Endothelial cell of umbilical vein (primary cell): Measurements from ENCODE around the gene STAT2. TPM values are rescaled to one million over a fixed set of nuclear protein-coding genes. Genes with fewer than 3 reads are reported as not detected.

ENCODE experiments used
- BruUV-seq: library from RNA; stranded (reverse); fragments of 400-500 nt; replicated peaks from 2 replicates; lab custom pipeline; 2021; lab: Mats Ljungman, UMichigan
- CTCF ChIA-PET: fragments of 300-600, 350-600 bp; sonication (Branson Sonifier 250); formaldehyde crosslinking; loops from one replicate; lab custom pipeline; 2021; ENCODE audit warnings: antibody characterized with exemption, inconsistent platforms; lab: Charles Lee
- POLR2A ChIA-PET: fragments of 300-600, 350-600 bp; sonication (Branson Sonifier 250); formaldehyde crosslinking; loops from one replicate; lab custom pipeline; 2021; ENCODE audit warnings: antibody characterized with exemption, inconsistent platforms; lab: Charles Lee
- DNase-seq: peaks from one replicate; pipeline ENCODE4 v3.0.0-alpha.2; 2011; ENCODE audit warnings: low read depth, low spot score
- FAIRE-seq: peaks from 2 replicates; lab custom pipeline; 2011; peaks lifted over from hg19 to GRCh38; lab: Jason Lieb, UNC
- H2AFZ ChIP-seq: 2 replicates; pipeline ENCODE4 v1.6.0; 2012; ENCODE audit warnings: low read depth, low read length, control low read depth, inconsistent platforms
- H3K27ac ChIP-seq: 2 replicates; pipeline ENCODE4 v1.5.1; 2011; ENCODE audit warnings: low read depth, mild to moderate bottlenecking, control low read depth, low read length, moderate library complexity; ENCODE audit not compliant: insufficient read depth
- H3K27me3 ChIP-seq, 2 experiments: 2 replicates each; pipeline versions ENCODE4 v1.6.0 to v1.6.1; 2011; ENCODE audit warnings: low read length in 2 of 2, mixed read lengths in 1 of 2; ENCODE audit not compliant: control insufficient read depth in 2 of 2, insufficient read depth in 2 of 2
- H3K36me3 ChIP-seq, 2 experiments: 2 replicates in 1 of 2; 3 replicates in 1 of 2; pipeline ENCODE4 v1.5.1; 2011; ENCODE audit warnings: low read length in 2 of 2, mild to moderate bottlenecking in 1 of 2, moderate library complexity in 1 of 2; ENCODE audit not compliant: control insufficient read depth in 2 of 2, insufficient read depth in 2 of 2; ENCODE audit errors: extremely low read depth in 1 of 2
- H3K4me1 ChIP-seq: 3 replicates; pipeline ENCODE4 v1.5.1; 2011; ENCODE audit warnings: mild to moderate bottlenecking, low read length; ENCODE audit not compliant: control insufficient read depth, insufficient read depth; ENCODE audit errors: extremely low read depth
- H3K4me2 ChIP-seq: 2 replicates; pipeline ENCODE4 v1.6.1; 2011; ENCODE audit warnings: low read length, control low read depth, mixed read lengths; ENCODE audit not compliant: insufficient read depth
- H3K4me3 ChIP-seq, 3 experiments: fragments of 200-600 bp in 1 of 3; sonication (generic), shearing (Covaris generic) in 1 of 3; replicated peaks in 1 of 3; 2 replicates each; pipeline ENCODE4 v1.5.1; 2011 to 2016; ENCODE audit warnings: control low read depth in 3 of 3, low read length in 3 of 3, mild to moderate bottlenecking in 2 of 3, inconsistent platforms in 1 of 3, low read depth in 1 of 3, moderate library complexity in 1 of 3; ENCODE audit not compliant: insufficient read depth in 1 of 3
- H3K79me2 ChIP-seq: 2 replicates; pipeline ENCODE4 v1.6.0; 2012; ENCODE audit warnings: low read length, inconsistent platforms; ENCODE audit not compliant: control insufficient read depth, insufficient read depth
- H3K9ac ChIP-seq: replicated peaks from 2 replicates; pipeline ENCODE3; 2011; ENCODE audit warnings: low read length, control low read depth; ENCODE audit not compliant: insufficient read depth; ENCODE audit errors: extremely low read depth
- H3K9me1 ChIP-seq: replicated peaks from 3 replicates; pipeline ENCODE4 v1.6.0; 2011; ENCODE audit warnings: mild to moderate bottlenecking, low read length; ENCODE audit not compliant: control insufficient read depth, insufficient read depth; ENCODE audit errors: extremely low read depth
- H3K9me3 ChIP-seq: replicated peaks from 2 replicates; pipeline ENCODE4 v1.5.1; 2012; ENCODE audit warnings: low read length, inconsistent platforms; ENCODE audit not compliant: control insufficient read depth, insufficient read depth
- H4K20me1 ChIP-seq: replicated peaks from 2 replicates; pipeline ENCODE3; 2011; ENCODE audit warnings: mild to moderate bottlenecking, low read length; ENCODE audit not compliant: control insufficient read depth, insufficient read depth; ENCODE audit errors: extremely low read depth
- CTCF ChIP-seq, 2 donors: IDR thresholded peaks; 1 replicate in 1 of 2; 2 replicates in 1 of 2; pipeline ENCODE4 v1.5.1; 2011; ENCODE audit warnings: low read length in 2 of 2, mild to moderate bottlenecking in 2 of 2, moderate library complexity in 2 of 2, control low read depth in 1 of 2, inconsistent platforms in 1 of 2, low read depth in 1 of 2; ENCODE audit not compliant: insufficient read depth in 1 of 2; ENCODE audit errors: extremely low read depth in 1 of 2
- EZH2 ChIP-seq: IDR thresholded peaks from 2 replicates; pipeline ENCODE4 v1.6.1; 2012; ENCODE audit warnings: borderline replicate concordance, low read depth, mild to moderate bottlenecking, moderate library complexity, low read length, inconsistent platforms; ENCODE audit not compliant: severe bottlenecking
- FOS ChIP-seq: IDR thresholded peaks from 2 replicates; pipeline ENCODE4 v1.6.1; 2011; ENCODE audit warnings: mild to moderate bottlenecking, low read length, moderate library complexity, borderline replicate concordance; ENCODE audit not compliant: insufficient read depth
- GATA2 ChIP-seq: IDR thresholded peaks from 2 replicates; pipeline ENCODE4 v1.7.0; 2011; ENCODE audit warnings: low read depth, mild to moderate bottlenecking, moderate library complexity, mixed read lengths, low read length; ENCODE audit not compliant: insufficient read length, insufficient read depth
- JUN ChIP-seq: IDR thresholded peaks from 2 replicates; pipeline ENCODE4 v1.6.1; 2011; ENCODE audit warnings: borderline replicate concordance, low read depth; ENCODE audit not compliant: insufficient read length, insufficient read depth
- MAX ChIP-seq: IDR thresholded peaks from 2 replicates; pipeline ENCODE4 v1.6.1; 2011; ENCODE audit not compliant: insufficient read depth, insufficient read length
- MYC ChIP-seq: IDR thresholded peaks from one replicate; pipeline ENCODE4 v1.6.1; 2011; ENCODE audit warnings: mild to moderate bottlenecking, low read depth, low read length
- POLR2A ChIP-seq: IDR thresholded peaks from 2 replicates; pipeline ENCODE4 v1.6.1; 2012; ENCODE audit warnings: low read depth, mild to moderate bottlenecking, control low read depth, low read length
- POLR2AphosphoS5 ChIP-seq: IDR thresholded peaks from 2 replicates; pipeline ENCODE4 v1.6.1; 2012; ENCODE audit warnings: low read depth, mild to moderate bottlenecking, control low read depth, low read length, moderate library complexity; ENCODE audit not compliant: insufficient read depth
- dilution Hi-C: fragments of 300-500 bp; cut with MboI; formaldehyde crosslinking; loops from one replicate; pipeline ENCODE4 v1.15.0; 2019; ENCODE audit warnings: low sequenced_read_pairs; ENCODE audit not compliant: extremely low pct_ligation_motif_present
- intact Hi-C: fragments of 100-400 bp; cut with micrococcal nuclease; formaldehyde crosslinking; loops from one replicate; pipeline ENCODE4 v1.10.0; 2022
- polyA plus RNA-seq, 4 experiments: library from polyadenylated mRNA; depleted of rRNA in 3 of 4; stranded (reverse) in 3 of 4; unstranded in 1 of 4; fragments of >200 nt; gene quantifications; 2 replicates each; pipeline versions ENCODE4 v1.2.1 to v1.2.3, GENCODE V29; 2011 to 2012; ENCODE audit warnings: missing spikeins in 1 of 4
- small RNA-seq: library from RNA; depleted of rRNA; stranded (forward); fragments of <200 nt; gene quantifications from one replicate; pipeline ENCODE3, GENCODE V24; 2012; ENCODE audit warnings: low replicate concordance, low read depth; ENCODE audit not compliant: insufficient read depth, insufficient read length
- total RNA-seq: library from RNA; stranded (reverse); gene quantifications from 2 replicates; pipeline ENCODE4 v1.2.3, GENCODE V29; 2021

Gene STAT2
- total and polyA plus RNA-seq, 2 donors (not counting 3 experiments of a cell fraction or from before 2014, with no cell fraction given) = 62.8 to 66.5 TPM

GRCh38 chr12:56293795-56294194 lies 66.1 kb downstream of the STAT2 start:
- intact Hi-C loops (no loop called here), dilution Hi-C loops (no loop called here)
- POLR2A ChIA-PET = no interaction called here
- Histone ChIP-seq H4K20me1 (peaks cover 6% of the 10 kb centered on the region), H3K27ac (no peak overlapping the region), H3K36me3 (peaks cover 2 to 9% of the 10 kb centered on the region in 2 experiments), H2AFZ (no peak overlapping the region), H3K9me1 (no peaks in the 10 kb centered on the region), H3K79me2 (peaks cover 86% of the 10 kb centered on the region), H3K27me3 (no peaks in the 10 kb centered on the region), H3K4me1 (peaks cover 14% of the 10 kb centered on the region), H3K9ac (no peak overlapping the region), H3K4me3 (no peak overlapping the region), H3K4me2 (no peak overlapping the region), H3K9me3 (no peaks in the 10 kb centered on the region)
- CTCF ChIA-PET = interaction anchor here (1.4 to 1.7 kb wide), 2 partner anchors 15 to 170 kb away, joined by 4 read pairs; no protein-coding TSS in a partner anchor
- FAIRE-seq (no peak), DNase-seq (no peak)
- TF ChIP-seq EZH2 = no peak
- no peak for TF ChIP-seq GATA2
- TF ChIP-seq FOS = no peak
- TF ChIP-seq POLR2A = no peak
- TF ChIP-seq JUN = no peak
- no peak for TF ChIP-seq POLR2AphosphoS5
- no peak for TF ChIP-seq MAX
- no peak for TF ChIP-seq MYC
- no peak for TF ChIP-seq CTCF (IDR thresholded peaks at IDR 0.05; ENCODE audit: extremely low read depth in 1 of 2, insufficient read depth in 1 of 2, low read depth in 1 of 2, low read length in 2 of 2)
- no TSS peak for BruUV-seq

Small RNA genes lying within 50 kb of the gene (small RNA-seq; reads per million reads assigned to genes)
- gene RNU7-40P = not detected

Other genes starting within 250 kb of the STAT2 start
- 3,212 and 3,428 TPM in 2 replicates for gene RPL41, start 243.5 kb downstream of the STAT2 start, total RNA-seq
- 9,033 and 9,990 TPM in 2 replicates for gene RPL41, start 243.5 kb downstream of the STAT2 start, polyA plus RNA-seq
- 8.7 and 10.1 TPM in 2 replicates for gene ZC3H10, start 241.8 kb downstream of the STAT2 start, total RNA-seq
- gene ZC3H10, start 241.8 kb downstream of the STAT2 start, polyA plus RNA-seq = 2.6 and 3.0 TPM in 2 replicates
- 133 and 161 TPM in 2 replicates for gene ESYT1, start 231.8 kb downstream of the STAT2 start, total RNA-seq
- 233 and 234 TPM in 2 replicates for gene ESYT1, start 231.8 kb downstream of the STAT2 start, polyA plus RNA-seq
- gene MYL6B, start 207.5 kb downstream of the STAT2 start, total RNA-seq = 135 and 137 TPM in 2 replicates
- gene MYL6B, start 207.5 kb downstream of the STAT2 start, polyA plus RNA-seq = 130 and 185 TPM in 2 replicates
- 2,364 and 2,543 TPM in 2 replicates for gene MYL6, start 201.7 kb downstream of the STAT2 start, total RNA-seq
- 6,581 and 8,470 TPM in 2 replicates for gene MYL6, start 201.7 kb downstream of the STAT2 start, polyA plus RNA-seq
- 117 and 121 TPM in 2 replicates for gene SMARCC2, start 170.6 kb downstream of the STAT2 start, total RNA-seq
- gene SMARCC2, start 170.6 kb downstream of the STAT2 start, polyA plus RNA-seq = 51.1 and 51.9 TPM in 2 replicates
- 80.1 and 88.3 TPM in 2 replicates for gene RNF41, start 138.2 kb downstream of the STAT2 start, total RNA-seq
- gene RNF41, start 138.2 kb downstream of the STAT2 start, polyA plus RNA-seq = 203 and 241 TPM in 2 replicates
- gene NABP2, start 135.8 kb downstream of the STAT2 start, total RNA-seq = 41.0 and 42.4 TPM in 2 replicates
- 55.3 and 59.7 TPM in 2 replicates for gene NABP2, start 135.8 kb downstream of the STAT2 start, polyA plus RNA-seq
- gene SLC39A5, start 130.1 kb downstream of the STAT2 start, total RNA-seq = not detected in 2 replicates
- gene SLC39A5, start 130.1 kb downstream of the STAT2 start, polyA plus RNA-seq = 0.10 and 0.11 TPM in 2 replicates
- 62.0 and 66.3 TPM in 2 replicates for gene ANKRD52, start 101.7 kb downstream of the STAT2 start, total RNA-seq
- gene ANKRD52, start 101.7 kb downstream of the STAT2 start, polyA plus RNA-seq = 28.6 and 30.8 TPM in 2 replicates
- gene COQ10A, start 93.2 kb downstream of the STAT2 start, total RNA-seq = 14.7 and 15.3 TPM in 2 replicates
- 30.2 and 32.4 TPM in 2 replicates for gene COQ10A, start 93.2 kb downstream of the STAT2 start, polyA plus RNA-seq
- gene CS, start 59.8 kb downstream of the STAT2 start, total RNA-seq = 296 and 312 TPM in 2 replicates
- 115 and 129 TPM in 2 replicates for gene CS, start 59.8 kb downstream of the STAT2 start, polyA plus RNA-seq
- 166 and 183 TPM in 2 replicates for gene CNPY2, start 44.1 kb downstream of the STAT2 start, total RNA-seq
- 205 and 256 TPM in 2 replicates for gene CNPY2, start 44.1 kb downstream of the STAT2 start, polyA plus RNA-seq
- 21.5 and 24.4 TPM in 2 replicates for gene PAN2, start 26.1 kb downstream of the STAT2 start, total RNA-seq
- 21.0 and 21.9 TPM in 2 replicates for gene PAN2, start 26.1 kb downstream of the STAT2 start, polyA plus RNA-seq
- gene IL23A, start 21.2 kb downstream of the STAT2 start, total RNA-seq = not detected in 2 replicates
- gene IL23A, start 21.2 kb downstream of the STAT2 start, polyA plus RNA-seq = 0.12 TPM in 1 of 2 replicates, not detected in the other
- gene APOF, start 2.8 kb upstream of the STAT2 start, total RNA-seq = not detected in 2 replicates
- gene APOF, start 2.8 kb upstream of the STAT2 start, polyA plus RNA-seq = not detected in 2 replicates
- gene TIMELESS, start 89.3 kb upstream of the STAT2 start, total RNA-seq = 28.2 and 28.4 TPM in 2 replicates
- 3.6 and 6.1 TPM in 2 replicates for gene TIMELESS, start 89.3 kb upstream of the STAT2 start, polyA plus RNA-seq
- not detected in 2 replicates for gene MIP, start 94.5 kb upstream of the STAT2 start, total RNA-seq
- 0.18 TPM in 1 of 2 replicates, not detected in the other for gene MIP, start 94.5 kb upstream of the STAT2 start, polyA plus RNA-seq
- 3.4 and 3.5 TPM in 2 replicates for gene SPRYD4, start 108.5 kb upstream of the STAT2 start, total RNA-seq
- 3.8 and 4.0 TPM in 2 replicates for gene SPRYD4, start 108.5 kb upstream of the STAT2 start, polyA plus RNA-seq
- gene GLS2, start 128.1 kb upstream of the STAT2 start, total RNA-seq = 0.33 TPM in 1 of 2 replicates, not detected in the other
- 0.04 and 0.18 TPM in 2 replicates for gene GLS2, start 128.1 kb upstream of the STAT2 start, polyA plus RNA-seq
- gene RBMS2, start 161.7 kb upstream of the STAT2 start, total RNA-seq = 95.4 and 103 TPM in 2 replicates
- 66.8 and 90.5 TPM in 2 replicates for gene RBMS2, start 161.7 kb upstream of the STAT2 start, polyA plus RNA-seq